Mesodermal cell (in vitro differentiated cells): Measurements from ENCODE around the gene MSI2.

Experiments used
- H3K27ac ChIP-seq: 2 replicates; pipeline ENCODE4 v1.7.0; 2013; ENCODE audit warnings: mild to moderate bottlenecking, low read depth, low read length, moderate library complexity; ENCODE audit not compliant: severe bottlenecking
- H3K36me3 ChIP-seq: 2 replicates; pipeline ENCODE4 v1.7.1; 2013; ENCODE audit warnings: mild to moderate bottlenecking, low read length, moderate library complexity; ENCODE audit not compliant: control insufficient read depth, insufficient read depth
- H3K4me1 ChIP-seq: one replicate; pipeline ENCODE4 v1.7.1; 2013; ENCODE audit warnings: mild to moderate bottlenecking, low read length; ENCODE audit not compliant: insufficient read depth, control insufficient read depth, poor library complexity, severe bottlenecking
- H3K4me3 ChIP-seq: 2 replicates; pipeline ENCODE4 v1.7.0; 2013; ENCODE audit warnings: low read length, control low read depth, mild to moderate bottlenecking; ENCODE audit not compliant: insufficient read depth, poor library complexity, severe bottlenecking; ENCODE audit errors: extremely low read depth
- H3K9me3 ChIP-seq: 2 replicates; pipeline ENCODE4 v1.7.1; 2013; ENCODE audit warnings: mild to moderate bottlenecking, low read length, moderate library complexity; ENCODE audit not compliant: control insufficient read depth
- WGBS, 2 experiments: methylation state at CpG; one replicate each; pipeline ENCODE4 v1.1.5; 2013; ENCODE audit warnings: missing lambda C conversion rate in 2 of 2; ENCODE audit not compliant: insufficient coverage in 2 of 2; 5-methylcytosine and 5-hydroxymethylcytosine counted together

MSI2 gene

DNA sequence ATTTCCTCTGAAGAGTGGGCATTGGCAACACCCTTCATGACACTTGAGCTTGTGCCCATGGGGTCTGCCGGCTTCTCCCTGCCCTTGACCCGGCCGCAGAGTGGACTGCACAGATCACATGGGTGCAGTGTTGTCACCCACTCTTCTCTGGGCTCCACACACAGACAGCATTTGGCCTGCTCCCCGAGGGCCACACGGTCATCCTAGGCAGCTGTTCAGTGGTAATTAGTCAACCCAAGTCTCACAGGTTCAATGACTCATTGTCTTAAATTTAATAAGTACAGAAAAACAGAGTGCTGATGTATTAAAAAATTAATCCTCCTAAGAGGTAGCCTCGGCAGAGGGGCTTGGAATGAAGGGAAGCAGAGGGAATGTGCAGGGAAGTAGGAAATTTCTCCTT, 204.8 kb downstream of the MSI2 start:
- Histone ChIP-seq H3K27ac (no peak overlapping the region), H3K4me1 (peaks cover 46% of the 10 kb centered on the region)
- 98 to 100% methylated on average over 4 of the region's 6 CpGs for WGBS, 2 experiments

DNA sequence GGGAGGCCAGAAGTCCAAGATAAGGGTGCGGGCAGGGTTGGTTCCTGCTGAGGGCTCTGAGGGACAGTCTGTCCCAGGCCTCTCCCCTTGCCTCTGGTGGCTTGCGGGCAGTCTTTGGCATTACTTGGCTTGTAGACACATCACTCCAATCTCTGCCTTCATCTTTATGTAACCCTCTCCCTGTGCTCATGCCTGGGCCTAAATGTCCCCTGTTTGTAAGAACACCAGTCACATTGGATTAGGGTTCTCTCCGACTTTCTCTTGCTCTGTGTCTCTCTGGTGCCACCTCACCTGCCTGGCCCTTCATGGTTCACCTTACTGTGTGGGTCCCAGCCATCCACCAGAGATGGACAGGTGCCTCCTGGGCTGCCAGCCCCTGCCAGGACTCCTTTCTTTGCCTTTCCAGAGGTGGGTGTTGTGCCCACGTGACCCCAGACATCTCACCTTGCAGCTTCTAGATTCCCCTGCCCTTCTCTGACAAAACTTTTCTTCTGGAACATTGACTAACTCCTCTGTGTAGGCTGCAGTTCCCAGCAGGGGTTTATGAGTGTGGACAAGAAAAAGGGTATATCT, 205.8 kb downstream of the MSI2 start:
- Histone ChIP-seq H3K27ac (no peak overlapping the region), H3K4me3 (no peak overlapping the region), H3K4me1 (peaks cover 51% of the 10 kb centered on the region), H3K9me3 (no peaks in the 10 kb centered on the region), H3K36me3 (peaks cover 21% of the 10 kb centered on the region)
- 92 to 94% methylated on average over 4 of the region's 4 CpGs for WGBS, 2 experiments

More for the DNA sequence above, 204.8 kb downstream of the MSI2 start:
- H3K9me3 ChIP-seq = no peaks in the 10 kb centered on the region
- no peak overlapping the region for H3K4me3 ChIP-seq
- peaks cover 27% of the 10 kb centered on the region for H3K36me3 ChIP-seq

DNA sequence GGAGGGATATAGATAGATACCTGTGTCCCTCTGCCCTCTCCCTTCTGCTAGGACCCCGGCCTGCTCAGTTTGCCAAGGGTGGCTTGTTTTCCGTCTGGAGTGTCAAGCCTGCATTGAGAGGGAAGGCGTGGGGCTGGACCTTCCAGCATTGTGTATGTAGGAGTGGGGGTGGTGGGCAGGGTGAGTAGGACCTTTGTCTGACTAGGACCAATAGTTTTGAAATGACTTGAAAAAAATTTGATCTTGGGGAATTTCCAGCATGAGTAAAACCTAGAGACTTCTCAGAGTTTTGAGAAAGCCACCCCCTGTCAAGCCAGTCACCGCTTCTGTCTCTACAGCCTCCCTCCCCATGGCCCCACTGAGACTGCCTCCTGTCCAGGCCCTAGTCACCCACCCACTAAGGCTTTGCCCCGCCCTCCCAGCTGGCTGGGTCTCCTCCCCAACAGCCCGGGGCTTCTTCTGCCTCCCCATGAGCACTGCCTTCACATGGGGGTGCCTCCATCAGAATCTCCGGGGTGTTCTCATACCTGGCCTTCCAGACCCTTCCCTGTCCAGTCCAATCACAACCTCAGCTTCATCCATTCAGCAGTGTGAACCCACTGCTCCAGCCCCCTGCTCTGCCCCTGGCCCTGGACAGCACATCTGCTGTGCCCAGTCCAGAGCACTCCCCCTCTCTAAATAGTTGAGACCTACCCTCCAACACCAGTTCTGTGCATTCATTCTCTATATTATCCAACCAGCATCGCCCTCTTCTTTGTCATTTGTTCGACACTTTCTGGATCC, 207.0 kb downstream of the MSI2 start:
- Histone ChIP-seq H3K4me1 (peaks cover 50% of the 10 kb centered on the region), H3K36me3 (peaks cover 21% of the 10 kb centered on the region), H3K27ac (peak overlapping the region; percentile 53), H3K4me3 (no peak overlapping the region), H3K9me3 (no peaks in the 10 kb centered on the region)
- WGBS, 2 experiments = 69 to 80% methylated on average over 7 to 9 of the region's 9 CpGs

DNA sequence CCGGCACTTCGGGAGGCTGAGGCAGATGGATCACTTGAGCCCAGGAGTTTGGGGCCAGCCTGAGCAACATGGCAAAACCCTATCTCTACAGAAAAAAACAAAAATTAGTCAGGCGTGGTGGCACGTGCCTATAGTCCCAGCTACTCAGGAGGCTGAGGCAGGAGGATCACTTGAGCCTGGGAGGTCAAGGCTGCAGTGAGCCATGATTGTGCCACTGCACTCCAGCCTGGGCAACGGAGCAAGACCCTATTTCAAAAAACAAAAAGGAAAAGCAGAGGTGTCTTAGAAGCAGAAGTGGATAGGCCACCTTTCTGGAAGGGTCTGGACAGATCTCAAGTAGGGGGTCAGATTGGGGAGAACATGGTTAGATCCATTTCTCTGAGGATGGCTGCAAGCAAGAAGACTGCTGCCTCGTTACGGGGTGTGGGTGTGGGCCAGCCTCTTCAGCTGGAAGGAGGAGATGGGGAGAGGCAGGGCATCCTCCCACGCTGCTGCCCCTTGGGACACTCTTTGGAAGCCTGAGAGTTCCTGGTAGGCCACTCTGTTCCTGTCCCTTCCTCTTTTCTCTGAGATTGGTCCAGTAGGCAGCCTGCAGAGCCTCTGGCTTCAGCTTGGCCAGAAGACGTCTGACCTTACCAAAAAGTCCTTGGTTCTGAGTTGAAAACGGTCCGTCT, 208.0 kb downstream of the MSI2 start:
- H3K9me3 ChIP-seq = no peaks in the 10 kb centered on the region
- no peak overlapping the region for H3K4me3 ChIP-seq
- WGBS, 2 experiments = 96% methylated on average over 10 to 11 of the region's 11 CpGs

DNA sequence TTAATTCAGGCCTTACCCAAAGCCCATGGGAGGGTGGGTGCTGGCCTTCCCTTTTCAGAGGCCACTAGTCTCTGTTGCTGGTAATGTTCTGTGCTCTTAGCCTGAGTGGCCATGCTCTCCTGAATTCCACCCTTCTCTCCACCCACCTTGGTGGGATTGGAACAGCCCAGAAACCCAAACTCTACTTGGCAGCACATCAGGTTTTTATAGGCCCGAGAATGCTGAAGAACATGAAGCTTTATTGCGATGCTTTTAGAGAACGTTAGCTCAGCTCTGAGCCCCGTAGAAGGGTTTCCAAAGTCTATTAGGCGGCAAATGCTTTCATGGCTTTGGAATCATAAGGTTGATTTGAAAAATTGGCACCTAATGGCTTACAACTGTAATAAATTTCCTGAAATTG, 209.3 kb downstream of the MSI2 start:
- Histone ChIP-seq H3K27ac (no peak overlapping the region), H3K9me3 (no peaks in the 10 kb centered on the region), H3K36me3 (peaks cover 22% of the 10 kb centered on the region), H3K4me3 (no peak overlapping the region), H3K4me1 (peaks cover 40% of the 10 kb centered on the region)
- 86% methylated on average over 5 of the region's 5 CpGs for WGBS, 2 experiments

More for the DNA sequence above, 208.0 kb downstream of the MSI2 start:
- H3K27ac ChIP-seq = no peak overlapping the region
- peaks cover 40% of the 10 kb centered on the region for H3K4me1 ChIP-seq
- peaks cover 21% of the 10 kb centered on the region for H3K36me3 ChIP-seq

DNA sequence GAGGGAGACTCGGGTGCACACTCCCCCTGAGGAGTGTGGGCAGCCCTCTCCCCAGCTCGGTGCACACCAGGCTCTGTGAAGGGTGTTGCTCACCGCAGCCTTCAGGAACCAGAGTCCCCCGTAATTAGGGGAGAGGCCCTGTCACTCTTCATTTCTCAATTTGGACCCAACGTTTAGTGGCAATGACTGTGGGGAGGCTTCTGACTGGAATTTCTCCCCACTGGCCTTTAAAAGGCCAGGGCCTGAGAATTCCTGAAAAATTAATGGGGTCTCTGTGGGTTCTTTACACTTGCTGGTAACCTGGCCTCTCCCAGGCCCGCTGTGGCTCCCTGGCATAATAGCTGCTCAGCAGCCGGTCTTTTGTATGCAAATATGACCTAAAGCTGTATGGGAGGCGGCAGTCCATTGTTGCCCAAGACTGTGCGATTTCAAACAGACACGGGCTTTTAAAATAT, 209.7 kb downstream of the MSI2 start:
- H3K4me3 ChIP-seq = no peak overlapping the region

DNA sequence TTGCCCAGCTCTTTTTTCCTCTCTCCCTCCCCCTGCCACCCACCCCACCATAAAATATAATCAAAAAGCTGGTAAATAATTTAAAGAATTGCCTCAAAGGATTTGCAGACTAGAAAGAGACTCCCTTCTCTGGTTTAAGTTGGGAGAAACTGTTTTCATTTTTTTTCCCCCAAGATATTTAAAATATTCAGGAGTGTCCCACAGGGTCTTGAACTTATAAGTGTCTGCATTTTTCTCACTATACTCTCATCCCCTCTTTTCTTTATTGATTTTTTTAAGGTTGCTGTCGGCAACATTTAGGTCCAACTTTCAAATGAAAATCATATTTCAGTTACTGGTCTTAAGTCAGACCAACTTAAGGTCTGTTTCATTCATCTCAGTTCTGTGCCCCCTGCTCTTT, 210.2 kb downstream of the MSI2 start:
- WGBS, 2 experiments = no CpG with 5 or more reads among the region's 1 CpG
- no peaks in the 10 kb centered on the region for H3K9me3 ChIP-seq
- H3K4me1 ChIP-seq = peaks cover 47% of the 10 kb centered on the region
- H3K4me3 ChIP-seq = no peak overlapping the region
- peaks cover 24% of the 10 kb centered on the region for H3K36me3 ChIP-seq
- H3K27ac ChIP-seq = no peak overlapping the region

More for the DNA sequence above, 209.7 kb downstream of the MSI2 start:
- Histone ChIP-seq H3K27ac (no peak overlapping the region), H3K4me1 (peaks cover 43% of the 10 kb centered on the region), H3K36me3 (peaks cover 25% of the 10 kb centered on the region), H3K9me3 (no peaks in the 10 kb centered on the region)
- WGBS, 2 experiments = 27 to 37% methylated on average over 8 of the region's 10 CpGs

DNA sequence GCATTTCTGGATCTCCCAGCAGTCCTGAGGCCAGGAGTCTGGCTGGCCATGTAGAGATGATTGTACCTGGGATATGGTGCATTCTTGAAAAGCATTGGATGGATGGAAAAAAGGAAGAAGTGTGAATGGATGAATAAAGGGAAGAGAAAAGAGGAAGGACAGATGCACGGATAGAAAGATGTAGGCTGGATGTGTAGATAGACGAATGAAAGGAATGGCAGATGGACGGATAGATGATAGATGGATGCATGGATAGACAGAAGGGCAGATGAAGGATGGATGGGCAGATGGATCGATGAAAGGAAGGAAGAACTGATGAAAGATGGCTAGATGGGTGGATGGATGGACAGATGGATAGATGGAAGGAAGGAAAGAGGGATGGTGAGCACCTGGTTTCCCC, 210.9 kb downstream of the MSI2 start:
- Histone ChIP-seq H3K9me3 (no peaks in the 10 kb centered on the region), H3K27ac (no peak overlapping the region), H3K4me1 (peaks cover 51% of the 10 kb centered on the region), H3K4me3 (no peak overlapping the region), H3K36me3 (peaks cover 24% of the 10 kb centered on the region)
- 96 to 97% methylated on average over 4 of the region's 4 CpGs for WGBS, 2 experiments

DNA sequence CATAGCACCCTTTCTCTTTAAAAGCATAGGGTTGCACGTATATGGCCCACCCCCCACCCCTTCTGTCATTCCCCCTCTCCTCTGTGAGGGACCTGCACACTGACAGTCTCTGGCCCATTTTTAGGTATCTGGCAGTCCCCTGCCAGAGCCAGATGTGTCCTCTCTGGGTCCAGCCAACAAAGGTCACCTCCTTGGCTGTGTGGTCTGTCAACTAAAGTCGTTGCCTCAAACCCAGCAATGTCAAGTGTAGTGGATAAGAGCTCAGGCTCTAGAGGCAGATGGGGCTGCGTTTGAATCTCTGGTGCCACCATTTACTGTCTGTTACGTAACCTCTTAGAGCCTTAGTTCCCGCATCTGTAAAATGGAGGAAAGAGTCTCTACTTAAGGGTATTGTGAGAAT, 211.5 kb downstream of the MSI2 start:
- H3K9me3 ChIP-seq = no peaks in the 10 kb centered on the region
- WGBS, 2 experiments = 92 to 93% methylated on average over 5 of the region's 5 CpGs
- H3K36me3 ChIP-seq = peaks cover 24% of the 10 kb centered on the region
- H3K4me1 ChIP-seq = peaks cover 47% of the 10 kb centered on the region
- H3K27ac ChIP-seq = no peak overlapping the region
- H3K4me3 ChIP-seq = no peak overlapping the region

DNA sequence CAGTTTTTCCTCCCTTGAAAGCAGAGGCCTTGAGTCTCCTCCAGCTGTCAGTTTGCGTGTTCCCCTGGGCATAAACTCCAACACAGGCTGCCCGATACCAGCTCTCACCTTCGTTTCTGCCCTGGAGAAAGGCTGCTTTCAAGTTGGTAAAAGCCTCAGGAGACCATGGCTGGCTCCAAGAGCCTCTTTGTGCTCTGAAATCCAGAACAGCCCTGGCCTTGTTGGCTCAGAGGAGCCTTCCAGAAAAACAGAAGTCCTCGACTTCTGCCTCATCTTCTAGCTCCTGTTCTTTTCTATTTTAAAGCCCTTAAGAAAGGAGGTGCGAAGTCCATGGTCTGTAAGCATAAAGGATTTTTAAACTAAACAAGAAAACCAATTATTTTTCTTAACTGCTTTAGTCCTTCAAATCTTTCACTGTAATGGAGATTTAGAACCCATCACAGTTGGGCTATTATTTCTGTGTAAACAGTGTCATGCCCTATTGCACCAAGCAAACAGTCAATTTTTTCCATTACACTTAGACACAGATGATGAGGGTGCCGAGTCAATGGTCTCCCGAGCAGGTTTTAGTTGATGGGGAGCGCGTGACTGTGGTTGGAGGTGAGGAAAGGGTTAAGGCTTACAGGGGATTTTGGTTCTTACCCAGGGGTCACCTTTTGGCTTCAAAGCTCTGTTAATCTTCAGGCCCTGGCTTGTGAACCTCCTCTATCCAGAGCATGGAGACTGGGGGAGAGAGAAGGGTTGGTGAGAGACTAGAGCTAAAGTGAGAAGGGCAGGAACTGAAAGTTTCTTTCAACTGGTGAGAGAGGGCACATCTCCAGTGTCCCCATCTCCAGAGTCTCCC, 212.8 kb downstream of the MSI2 start:
- H3K36me3 ChIP-seq = peaks cover 17% of the 10 kb centered on the region
- peaks cover 51% of the 10 kb centered on the region for H3K4me1 ChIP-seq
- H3K27ac ChIP-seq = no peak overlapping the region
- 93 to 94% methylated on average over 3 to 7 of the region's 9 CpGs for WGBS, 2 experiments
- no peaks in the 10 kb centered on the region for H3K9me3 ChIP-seq
- H3K4me3 ChIP-seq = no peak overlapping the region
